ENCODE data around the gene TMPRSS3. TPM values are rescaled to one million over a fixed set of nuclear protein-coding genes. Genes with fewer than 3 reads are reported as not detected.

The TMPRSS3 gene
- total and polyA plus RNA-seq, 7 experiments from 2014 or later = 0.11 to 7.6 (median 1.5) TPM

GRCh38 chr21:42330380-42331371 lies 65.2 kb downstream of the TMPRSS3 start:
- no peak overlapping the region for H3K27ac Mint-ChIP-seq
- no peak overlapping the region for H3K27ac ChIP-seq (ENCODE audit: low read depth, low read length)
- H3K36me3 ChIP-seq (ENCODE audit: control insufficient read depth in 2 of 3, insufficient read depth in 3 of 3, low read length in 3 of 3) = no peaks in the 10 kb centered on the region
- H3K36me3 Mint-ChIP-seq = peaks cover 4 to 16% (median 9%) of the 10 kb centered on the region in 5 donors
- H3K4me1 ChIP-seq (ENCODE audit: control insufficient read depth in 2 of 2, insufficient read depth in 2 of 2, low read length in 2 of 2) = no peaks in the 10 kb centered on the region
- peaks cover 0 to 60% (median 7%) of the 10 kb centered on the region in 5 donors for H3K27me3 Mint-ChIP-seq
- DNase-seq (no peak), ATAC-seq (no peak)
- POLR2A ChIA-PET = interaction anchor here (0.7 to 0.8 kb wide), 2 partner anchors 67 to 91 kb away, joined by 3 read pairs; no protein-coding TSS in a partner anchor
- no peaks in the 10 kb centered on the region for H3K27me3 ChIP-seq (ENCODE audit: control insufficient read depth in 2 of 2, insufficient read depth in 2 of 2, low read length in 2 of 2)
- H3K9me3 ChIP-seq (ENCODE audit: control insufficient read depth in 2 of 3, low read length in 3 of 3) = peaks cover 0 to 11% (median 0%) of the 10 kb centered on the region in 3 experiments
- no peak overlapping the region for H3K4me3 Mint-ChIP-seq
- intact Hi-C loops (cut with micrococcal nuclease) = no loop called here
- H3K4me3 ChIP-seq (ENCODE audit: low read length) = no peak overlapping the region
- CTCF ChIA-PET = no interaction called here
- peaks cover 5 to 25% (median 17%) of the 10 kb centered on the region in 11 donors for H3K9me3 Mint-ChIP-seq
- H3K4me1 Mint-ChIP-seq = peaks cover 0 to 2% (median 0%) of the 10 kb centered on the region in 7 donors

- Mint-ChIP-seq H3K4me3 (no peak overlapping the region), H3K27ac (no peak overlapping the region), H3K4me1 (no peaks in the 10 kb centered on the region), H3K27me3 (peaks cover 0 to 45% (median 5%) of the 10 kb centered on the region in 5 donors), H3K36me3 (no peaks in the 10 kb centered on the region), H3K9me3 (peaks cover 0 to 1% (median 0%) of the 10 kb centered on the region in 11 donors)
- DNase-seq (peak in 1 of 9 donors; percentile 12), ATAC-seq (no peak)
- no peaks in the 10 kb centered on the region for H3K9me3 ChIP-seq (ENCODE audit: control insufficient read depth in 2 of 3, low read length in 3 of 3)
- H3K4me3 ChIP-seq (ENCODE audit: low read length) = no peak overlapping the region
- H3K4me1 ChIP-seq (ENCODE audit: control insufficient read depth in 2 of 2, insufficient read depth in 2 of 2, low read length in 2 of 2) = no peaks in the 10 kb centered on the region
- ChIA-PET CTCF (interaction anchor here (1.2 kb wide), 1 partner anchor 12 kb away, joined by 3 read pairs; no protein-coding TSS in a partner anchor), POLR2A (no interaction called here)
- no peaks in the 10 kb centered on the region for H3K36me3 ChIP-seq (ENCODE audit: control insufficient read depth in 2 of 3, insufficient read depth in 3 of 3, low read length in 3 of 3)
- no peaks in the 10 kb centered on the region for H3K27me3 ChIP-seq (ENCODE audit: control insufficient read depth in 2 of 2, insufficient read depth in 2 of 2, low read length in 2 of 2)
- no peak overlapping the region for H3K27ac ChIP-seq (ENCODE audit: low read depth, low read length)
- intact Hi-C loops (cut with micrococcal nuclease) = no loop called here
Measured at GRCh38 chr21:42324896-42325295, 71.0 kb downstream of the TMPRSS3 start.

Other genes starting within 250 kb of the TMPRSS3 start
- 10 to 100 TPM in 3 of 5 experiments, under 1 TPM in 2; 0.67 to 49.7 (median 17.0) TPM for gene ABCG1, start 176.9 kb downstream of the TMPRSS3 start, total RNA-seq
- 10 to 100 TPM; 11.1 to 25.3 TPM for gene ABCG1, start 176.9 kb downstream of the TMPRSS3 start, polyA plus RNA-seq
- not detected for gene TFF3, start 80.6 kb downstream of the TMPRSS3 start, total RNA-seq
- not detected for gene TFF3, start 80.6 kb downstream of the TMPRSS3 start, polyA plus RNA-seq
- gene TFF2, start 45.1 kb downstream of the TMPRSS3 start, total RNA-seq = not detected
- not detected for gene TFF2, start 45.1 kb downstream of the TMPRSS3 start, polyA plus RNA-seq
- gene TFF1, start 29.5 kb downstream of the TMPRSS3 start, total RNA-seq = not detected
- not detected for gene TFF1, start 29.5 kb downstream of the TMPRSS3 start, polyA plus RNA-seq
- gene UBASH3A, start 7.8 kb upstream of the TMPRSS3 start, total RNA-seq = 100 to 1,000 TPM in 1 of 5 experiments, 10 to 100 TPM in 4; 41.9 to 101 (median 91.7) TPM
- 10 to 100 TPM; 57.1 to 99.3 TPM for gene UBASH3A, start 7.8 kb upstream of the TMPRSS3 start, polyA plus RNA-seq
- gene RSPH1, start 100.2 kb upstream of the TMPRSS3 start, total RNA-seq = under 1 TPM in 2 of 5 experiments, not detected in 3; 0.27 to 0.40 TPM
- not detected for gene RSPH1, start 100.2 kb upstream of the TMPRSS3 start, polyA plus RNA-seq
- 10 to 100 TPM; 15.1 to 23.2 (median 18.1) TPM for gene SLC37A1, start 117.8 kb upstream of the TMPRSS3 start, total RNA-seq
- 1 to 10 TPM; 4.4 to 7.8 TPM for gene SLC37A1, start 117.8 kb upstream of the TMPRSS3 start, polyA plus RNA-seq

Data from naive thymus-derived CD4-positive, alpha-beta T cell (primary cell).